RCC 7860 (cell line): Measurements from ENCODE around the gene RPS27A.
"Not testable (repeated sequence)": the region's sequence is repeated elsewhere in the genome, so short reads cannot be mapped to it uniquely, and the experiment has no call there.

ENCODE experiments used
- DNase-seq: peaks from one replicate; pipeline ENCODE4 v3.0.0-alpha.2; 2015; ENCODE audit warnings: low spot score
- FAIRE-seq: peaks from 2 replicates; lab custom pipeline; 2012; peaks lifted over from hg19 to GRCh38; lab: Jason Lieb, UNC

The RPS27A gene

DNA sequence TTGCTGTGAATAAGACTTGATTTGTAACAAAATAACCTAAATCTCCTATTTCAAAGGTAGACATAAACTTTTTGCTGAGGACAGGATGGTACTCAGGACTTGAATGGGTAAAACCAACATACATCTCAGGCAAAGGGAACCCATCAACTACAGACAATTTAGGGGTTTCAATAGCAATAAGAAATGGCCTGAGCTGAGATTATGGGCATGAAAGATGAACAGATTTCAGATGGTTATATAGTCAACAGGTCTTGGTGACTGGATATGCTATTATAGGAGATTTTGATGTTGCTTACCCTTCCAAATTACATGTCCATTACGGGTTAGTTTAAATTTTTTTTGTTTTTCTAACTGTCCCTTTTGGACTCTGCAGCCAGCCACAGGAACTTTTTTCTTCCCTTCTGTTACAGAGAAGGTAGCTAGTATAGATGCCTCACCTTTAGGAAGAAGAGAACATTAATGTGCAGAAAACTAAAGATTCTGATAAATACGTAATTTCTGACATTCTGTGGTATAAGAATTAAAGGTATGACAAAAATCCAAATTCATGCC is 4.6 kb downstream of the RPS27A start:
- FAIRE-seq: no peak
- DNase-seq: no peak

GRCh38 chr2:55239656-55240222 is 7.3 kb downstream of the RPS27A start:
- DNase-seq: no peak
- no peak for FAIRE-seq

- not testable (repeated sequence) for FAIRE-seq, DNase-seq
These were observed 9.1 kb downstream of the RPS27A start for GRCh38 chr2:55241582-55241981.

DNA sequence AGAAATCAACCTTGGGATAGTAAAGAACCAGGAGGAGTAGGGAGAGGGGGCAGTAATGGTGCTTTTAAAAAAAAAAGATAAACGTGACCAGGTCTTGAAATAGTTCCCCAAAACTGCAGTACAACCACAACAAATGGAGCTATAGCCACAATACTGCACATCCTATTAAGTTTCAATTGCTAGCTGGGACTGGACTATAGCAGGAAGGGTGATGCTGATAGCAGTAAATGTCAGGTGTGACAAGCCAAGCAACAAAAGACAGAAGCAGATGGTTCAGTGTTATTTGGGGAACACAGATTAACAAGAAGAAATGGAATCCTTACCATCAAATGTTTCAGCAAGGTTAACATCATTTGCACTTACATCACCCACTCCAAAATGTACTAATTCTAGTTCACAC is 10.1 kb downstream of the RPS27A start:
- FAIRE-seq: no peak
- no peak for DNase-seq

GRCh38 chr2:55245411-55245810 is 12.9 kb downstream of the RPS27A start:
- FAIRE-seq (no peak), DNase-seq (no peak)

DNA sequence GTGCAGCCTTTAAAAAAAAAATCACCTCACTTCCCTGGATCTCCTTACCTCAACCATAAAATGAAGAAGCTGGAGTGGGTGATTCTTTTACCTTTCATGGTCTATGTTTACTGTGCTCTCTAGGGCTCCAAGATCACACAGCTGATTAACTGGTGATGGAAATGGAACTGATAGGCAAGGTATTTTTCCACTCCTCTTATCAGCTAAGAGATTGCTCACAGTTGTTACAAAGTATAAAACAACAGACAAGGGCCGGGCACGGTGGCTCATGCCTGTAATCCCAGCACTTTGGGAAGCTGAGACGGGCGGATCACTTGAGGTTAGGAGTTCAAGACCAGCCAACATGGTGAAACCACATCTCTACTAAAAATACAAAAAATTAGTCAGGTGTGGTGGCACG is 14.5 kb downstream of the RPS27A start:
- FAIRE-seq: no peak
- DNase-seq: no peak

DNA sequence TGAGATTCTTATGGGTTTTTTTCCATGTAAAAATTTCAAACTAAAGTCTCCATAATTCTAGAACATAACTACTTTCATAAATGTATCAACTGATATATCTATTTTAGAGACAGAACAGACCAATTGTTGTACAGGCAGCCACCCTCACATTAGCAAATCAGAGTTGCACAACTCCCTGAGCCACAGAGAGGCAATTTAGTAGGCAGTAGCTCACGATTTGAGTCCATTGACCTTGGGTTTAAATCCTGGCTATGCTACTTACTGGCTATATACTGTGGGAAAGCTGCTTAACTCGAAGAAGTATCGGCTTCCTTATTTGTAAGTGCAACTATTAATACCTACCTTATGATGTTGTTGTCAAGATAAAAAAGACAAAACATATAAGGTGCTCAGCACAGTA is 20.3 kb downstream of the RPS27A start:
- FAIRE-seq: no peak
- DNase-seq: no peak

GRCh38 chr2:55259586-55259985 is 27.1 kb downstream of the RPS27A start:
- DNase-seq, FAIRE-seq: not testable (repeated sequence)

- no peak for FAIRE-seq
- DNase-seq: no peak
These were observed 35.9 kb downstream of the RPS27A start for GRCh38 chr2:55268288-55268906.

- DNase-seq: peak; percentile 90
- peak; percentile 86 for FAIRE-seq
These were observed 36.6 kb downstream of the RPS27A start, which contains the start of gene MTIF2 for GRCh38 chr2:55268907-55269644. Gene MTIF2, minus strand, starts transcription at chr2:55269231. Its CDS starts 5,373 bp downstream, at chr2:55263858.

- DNase-seq (no peak), FAIRE-seq (no peak)
These were observed 37.1 kb downstream of the RPS27A start for GRCh38 chr2:55269645-55269990.

GRCh38 chr2:55274346-55274745 is 41.9 kb downstream of the RPS27A start:
- FAIRE-seq, DNase-seq: not testable (repeated sequence)

- FAIRE-seq: no peak
- no peak for DNase-seq
These were observed 44.8 kb downstream of the RPS27A start for GRCh38 chr2:55277310-55277709.

DNA sequence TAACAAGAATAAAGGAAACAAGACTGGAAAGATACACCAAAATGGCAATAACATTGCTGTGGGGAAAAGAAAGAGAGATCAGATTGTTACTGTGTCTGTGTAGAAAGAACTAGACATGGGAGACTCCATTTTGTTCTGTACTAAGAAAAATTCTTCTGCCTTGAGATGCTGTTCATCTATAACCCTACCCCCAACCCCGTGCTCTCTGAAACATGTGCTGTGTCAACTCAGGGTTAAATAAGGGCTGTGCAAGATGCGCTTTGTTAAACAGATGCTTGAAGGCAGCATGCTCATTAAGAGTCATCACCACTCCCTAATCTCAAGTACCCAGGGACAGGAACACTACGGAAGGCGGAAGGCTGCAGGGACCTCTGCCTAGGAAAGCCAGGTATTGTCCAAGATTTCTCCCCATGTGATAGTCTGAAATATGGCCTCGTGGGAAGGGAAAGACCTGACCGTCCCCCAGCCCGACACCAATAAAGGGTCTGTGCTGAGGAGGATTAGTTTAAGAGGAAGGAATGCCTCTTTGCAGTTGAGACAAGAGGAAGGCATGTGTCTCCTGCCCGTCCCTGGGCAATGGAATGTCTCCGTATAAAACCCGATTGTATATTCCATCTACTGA is 46.8 kb downstream of the RPS27A start:
- not testable (repeated sequence) for FAIRE-seq, DNase-seq

DNA sequence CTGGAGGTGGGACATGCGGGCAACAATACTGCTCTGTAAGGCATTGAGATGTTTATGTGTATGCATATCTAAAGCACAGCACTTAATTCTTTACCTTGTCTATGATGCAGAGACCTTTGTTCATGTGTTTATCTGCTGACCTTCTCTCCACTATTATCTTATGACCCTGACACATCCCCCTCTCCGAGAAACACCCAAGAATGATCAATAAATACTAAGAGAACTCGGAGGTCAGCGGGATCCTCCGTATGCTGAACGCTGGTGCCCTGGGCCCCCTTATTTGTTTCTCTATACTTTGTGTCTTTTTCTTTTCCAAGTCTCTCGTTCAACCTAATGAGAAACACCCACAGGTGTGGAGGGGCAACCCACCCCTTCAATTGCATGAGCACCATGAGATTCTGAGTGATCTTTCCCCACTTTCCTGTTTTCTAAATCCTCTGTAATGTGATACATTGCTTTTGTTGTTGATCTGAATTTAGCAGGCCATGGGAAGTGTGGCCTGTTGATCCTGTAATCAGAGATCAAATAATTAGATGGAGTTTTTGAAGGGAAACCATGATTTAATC is 47.5 kb downstream of the RPS27A start:
- DNase-seq, FAIRE-seq: not testable (repeated sequence)

GRCh38 chr2:55280851-55281546 is 48.5 kb downstream of the RPS27A start:
- DNase-seq, FAIRE-seq: not testable (repeated sequence)

- FAIRE-seq (no peak), DNase-seq (peak; percentile 69)
These were observed 49.8 kb downstream of the RPS27A start for GRCh38 chr2:55282110-55282917.

- DNase-seq: no peak
- FAIRE-seq: no peak
These were observed 50.6 kb downstream of the RPS27A start for GRCh38 chr2:55283083-55283482.
